ENCODE results near the gene KLC3. TPM values are rescaled to one million over a fixed set of nuclear protein-coding genes. Genes with fewer than 3 reads are reported as not detected.

KLC3 gene
- total and polyA plus RNA-seq, 2 of the 8 experiments (the other 6 are each of a cell fraction or from before 2014, with no cell fraction given): 1.3 to 2.8 TPM

GRCh38 chr19:45320997-45321775, 19.4 kb upstream of the KLC3 start:
- H3K9ac ChIP-seq (replicated peaks in 1 of 4; ENCODE audit: extremely low read depth in 1 of 4, low read depth in 3 of 4, low read length in 3 of 4): no peak overlapping the region
- H2AK5ac ChIP-seq (ENCODE audit: low read depth, low read length): no peak overlapping the region
- H2BK120ac ChIP-seq (replicated peaks; ENCODE audit: low read depth, low read length): no peak overlapping the region
- no peak overlapping the region for H3K14ac ChIP-seq (ENCODE audit: insufficient read length)
- H3K23ac ChIP-seq (ENCODE audit: insufficient read length): no peak overlapping the region
- no peak overlapping the region for H4K8ac ChIP-seq (ENCODE audit: extremely low read depth, insufficient read depth, low read length)
- WGBS, 2 experiments (ENCODE audit: extremely low coverage in 1 of 2, insufficient coverage in 1 of 2, insufficient read length in 1 of 2, insufficient replicate concordance in 2 of 2, low coverage in 1 of 2, low lambda C conversion rate in 2 of 2, missing lambda C conversion rate in 1 of 2): 78% methylated on average over 12 of the region's 12 CpGs; no CpG with 5 or more reads in 1 of the 2 experiments
- H3K4me1 ChIP-seq (replicated peaks in 1 of 4; ENCODE audit: control insufficient read depth in 3 of 4, insufficient read depth in 4 of 4, low read length in 3 of 4): peaks cover 2 to 18% (median 6%) of the 10 kb centered on the region in 4 experiments; a peak in 6 of 7 replicates
- H3K56ac ChIP-seq (replicated peaks; ENCODE audit: insufficient read length, low read depth, low read length): no peak overlapping the region
- FAIRE-seq (no peak), DNase-seq (ENCODE audit: low read depth in 1 of 2, low spot score in 2 of 2) (no peak)
- H3K9me3 ChIP-seq (ENCODE audit: insufficient read depth in 2 of 2, low read depth in 1 of 2, low read length in 1 of 2): no peaks in the 10 kb centered on the region
- peaks cover 3% of the 10 kb centered on the region; the same call in 1 of the 2 replicates for H3K23me2 ChIP-seq (ENCODE audit: low read depth, low read length)
- H2BK20ac ChIP-seq (ENCODE audit: low read length): no peak overlapping the region
- peak; percentile 75 for TF ChIP-seq KDM1A (IDR thresholded peaks at IDR 0.05; ENCODE audit: borderline replicate concordance, low read length)
- TF ChIP-seq SIN3A (conservative IDR thresholded peaks at IDR 0.05 in 1 of 2, IDR thresholded peaks at IDR 0.05 in 1 of 2; ENCODE audit: low read depth in 1 of 2, low read length in 2 of 2): no peak
- TF ChIP-seq TAF1 (IDR thresholded peaks at IDR 0.05; ENCODE audit: low read depth, low read length): no peak
- TF ChIP-seq SRF (IDR thresholded peaks at IDR 0.05; ENCODE audit: low read depth, low read length): no peak
- TF ChIP-seq HDAC2 (IDR thresholded peaks at IDR 0.05; ENCODE audit: borderline replicate concordance in 1 of 2, low read depth in 2 of 2, low read length in 2 of 2): peak in 1 of 2 experiments; percentile 68; a peak in 1 of 4 replicates
- no peak for TF ChIP-seq SUZ12 (IDR thresholded peaks at IDR 0.05; ENCODE audit: low read length)
- H2BK12ac ChIP-seq (ENCODE audit: low read depth, low read length): no peak overlapping the region
- H4K20me1 ChIP-seq (replicated peaks in 1 of 2; ENCODE audit: control insufficient read depth in 1 of 2, insufficient read depth in 2 of 2, low read length in 2 of 2): peaks cover 0 to 2% of the 10 kb centered on the region in 2 experiments
- ChIA-PET POLR2A (ENCODE audit: partially characterized antibody) (interaction anchor here (0.8 kb wide), 1 partner anchor 67 kb away, joined by 3 read pairs; no protein-coding TSS in a partner anchor), CTCF (ENCODE audit: partially characterized antibody) (interaction anchor here (0.9 to 4.0 kb wide), 5 partner anchors 12 to 134 kb away, joined by 3 to 13 read pairs (median 4); no protein-coding TSS in a partner anchor)
- no peak overlapping the region for H4K5ac ChIP-seq (ENCODE audit: insufficient read length, low read depth, low read length)
- no peaks in the 10 kb centered on the region for H3K79me1 ChIP-seq (ENCODE audit: low read depth, low read length)
- no peak overlapping the region for H2BK5ac ChIP-seq (ENCODE audit: low read depth, low read length)
- no peak overlapping the region for H3K4me3 ChIP-seq (ENCODE audit: extremely low read depth in 1 of 4, insufficient read depth in 2 of 4, low read depth in 3 of 4, low read length in 4 of 4)
- no peak overlapping the region for H2BK15ac ChIP-seq (ENCODE audit: low read length)
- no peak overlapping the region for H3K4ac ChIP-seq (replicated peaks; ENCODE audit: insufficient read length, low read depth, low read length)
- peaks cover 0 to 15% (median 14%) of the 10 kb centered on the region in 4 experiments; a peak in 5 of 7 replicates for H3K27me3 ChIP-seq (replicated peaks in 1 of 4; ENCODE audit: control insufficient read depth in 3 of 4, extremely low read depth in 1 of 4, insufficient read depth in 3 of 4, low read length in 3 of 4)
- no peak overlapping the region for H3K4me2 ChIP-seq (ENCODE audit: insufficient read depth in 1 of 2, low read depth in 2 of 2, low read length in 2 of 2)
- no peak overlapping the region for H3K27ac ChIP-seq (ENCODE audit: low read depth, low read length)
- no peaks in the 10 kb centered on the region for H3K79me2 ChIP-seq (ENCODE audit: control insufficient read depth in 1 of 2, insufficient read depth in 2 of 2, low read length in 2 of 2)
- H3K36me3 ChIP-seq (ENCODE audit: control insufficient read depth in 2 of 4, insufficient read depth in 4 of 4, low read length in 3 of 4): no peaks in the 10 kb centered on the region
- no peak overlapping the region for H4K91ac ChIP-seq (replicated peaks; ENCODE audit: insufficient read length, low read length)
- H2AFZ ChIP-seq (ENCODE audit: low read length): no peak overlapping the region
- H3K18ac ChIP-seq (ENCODE audit: extremely low read depth, low read length): no peak overlapping the region

Data from H1 (cell line).